Measurements from ENCODE around the gene CERS5.
A peak's percentile ranks its signal among the peaks of the same experiment; 100 is the strongest.
"Not testable (repeated sequence)": the region's sequence is repeated elsewhere in the genome, so short reads cannot be mapped to it uniquely, and the experiment has no call there.

Gene CERS5

DNA sequence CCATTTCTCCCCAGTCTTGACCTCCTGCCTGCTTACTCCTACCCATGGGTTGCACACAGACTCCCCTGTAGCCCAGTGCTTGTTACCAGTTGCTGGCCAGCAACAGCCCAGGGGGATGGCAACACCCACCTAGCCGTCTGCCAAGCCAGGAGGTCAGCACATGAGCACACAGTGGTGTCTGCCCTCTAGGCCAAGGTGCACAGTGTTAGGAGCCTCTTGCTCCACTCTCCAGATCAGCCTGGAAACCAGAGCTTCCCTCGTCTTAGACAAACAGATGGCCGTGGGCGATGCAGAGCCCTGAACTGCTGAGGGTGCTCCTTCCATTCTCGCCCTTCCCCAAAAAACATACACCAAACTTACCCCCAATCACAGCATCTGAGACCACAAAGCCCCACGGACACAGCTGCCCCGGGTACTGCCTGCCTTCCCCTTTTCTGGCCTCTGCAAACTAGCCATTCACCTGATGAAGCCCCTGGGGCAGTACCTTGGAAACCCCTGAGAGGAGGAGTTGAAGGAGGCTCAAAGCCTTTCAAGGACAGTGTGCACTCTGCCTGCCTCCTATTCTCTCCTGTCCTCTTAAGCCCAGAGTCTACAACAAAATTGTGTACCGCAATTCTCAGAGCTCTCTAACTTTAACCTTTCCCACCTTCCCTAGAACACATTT is 64.4 kb downstream of the CERS5 start:
- no peak for DNase-seq (ENCODE audit: low read depth)

DNA sequence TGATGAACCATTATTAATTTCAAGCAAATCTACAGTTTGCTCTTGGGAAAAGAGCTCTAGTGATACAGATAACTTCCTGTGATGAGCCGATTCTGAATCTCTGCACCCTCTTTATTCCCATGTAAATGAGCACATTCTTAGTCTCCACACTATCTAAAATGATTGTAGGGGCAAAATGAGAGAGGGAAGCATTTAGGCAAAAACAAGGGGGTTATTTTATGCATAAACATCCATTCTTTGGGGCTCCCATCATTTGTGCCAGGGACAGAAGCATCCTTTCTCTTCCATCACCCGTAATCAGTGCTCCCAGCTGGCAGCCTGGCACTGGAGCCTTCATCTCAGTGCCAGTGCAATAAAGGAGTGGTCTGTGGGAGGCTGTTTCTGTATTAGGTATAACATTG is 65.0 kb downstream of the CERS5 start:
- DNase-seq (ENCODE audit: low read depth), result no peak

- DNase-seq (ENCODE audit: low read depth), result no peak
Measured at GRCh38 chr12:50101663-50102062, 65.5 kb downstream of the CERS5 start.

DNA sequence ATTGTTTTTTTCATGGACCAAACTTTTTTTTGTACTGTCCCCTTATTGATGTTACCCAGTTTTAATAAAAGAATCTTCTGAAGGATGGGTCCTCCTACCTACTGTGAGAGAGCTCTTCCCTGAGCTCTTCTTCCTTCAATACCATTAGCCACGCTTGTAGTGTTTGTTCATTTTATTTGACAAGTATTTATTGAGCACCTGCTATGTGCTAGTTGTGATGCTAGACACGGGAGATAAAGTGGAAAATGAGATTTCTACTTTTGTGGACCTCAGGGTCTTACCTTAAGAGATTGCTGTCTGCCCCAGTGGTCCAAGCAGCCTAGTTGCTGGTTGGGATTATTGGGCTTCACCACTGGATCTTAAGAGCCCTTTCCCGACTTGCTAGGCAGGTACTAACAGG is 66.6 kb downstream of the CERS5 start:
- DNase-seq (ENCODE audit: low read depth), result no peak

DNA sequence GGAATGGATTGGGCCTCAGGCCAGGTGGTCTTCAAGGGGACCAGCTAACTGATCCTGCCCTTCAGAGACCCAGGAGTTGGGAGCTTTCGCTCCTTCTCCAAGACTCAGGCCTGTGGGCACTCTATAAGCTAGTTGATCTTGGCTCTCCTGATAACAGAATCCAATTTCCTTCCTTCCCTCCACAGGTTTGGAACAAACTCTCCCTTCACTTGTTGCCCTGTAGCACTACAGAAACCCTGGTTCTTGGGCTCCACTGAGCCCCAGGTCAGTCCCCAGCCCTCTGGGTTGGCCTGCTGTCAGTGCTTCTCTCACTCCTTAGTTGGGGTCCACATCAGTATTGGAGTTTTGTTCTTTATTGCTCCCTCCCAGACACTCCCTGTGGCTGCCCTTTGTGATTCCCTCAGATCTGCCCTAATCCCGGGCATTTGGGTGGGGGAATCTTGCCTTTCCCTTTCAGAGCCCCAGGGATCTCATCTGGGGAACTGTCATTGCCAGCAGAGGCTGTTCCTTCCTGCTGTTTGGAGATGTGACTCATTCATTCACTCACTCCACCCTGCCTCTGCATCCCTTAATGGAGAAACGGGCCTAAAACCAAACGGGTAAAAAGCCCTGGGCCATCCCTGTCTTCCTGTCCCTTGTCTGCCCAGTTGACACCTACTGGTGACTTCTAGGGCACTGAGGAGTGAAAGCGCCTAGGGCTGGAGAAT is 67.7 kb downstream of the CERS5 start:
- no peak for DNase-seq (ENCODE audit: low read depth)

- DNase-seq (ENCODE audit: low read depth), result no peak
Measured at GRCh38 chr12:50097952-50098351, 69.2 kb downstream of the CERS5 start.

- DNase-seq (ENCODE audit: low read depth), result no peak
Measured at GRCh38 chr12:50090391-50090790, 76.8 kb downstream of the CERS5 start.

DNA sequence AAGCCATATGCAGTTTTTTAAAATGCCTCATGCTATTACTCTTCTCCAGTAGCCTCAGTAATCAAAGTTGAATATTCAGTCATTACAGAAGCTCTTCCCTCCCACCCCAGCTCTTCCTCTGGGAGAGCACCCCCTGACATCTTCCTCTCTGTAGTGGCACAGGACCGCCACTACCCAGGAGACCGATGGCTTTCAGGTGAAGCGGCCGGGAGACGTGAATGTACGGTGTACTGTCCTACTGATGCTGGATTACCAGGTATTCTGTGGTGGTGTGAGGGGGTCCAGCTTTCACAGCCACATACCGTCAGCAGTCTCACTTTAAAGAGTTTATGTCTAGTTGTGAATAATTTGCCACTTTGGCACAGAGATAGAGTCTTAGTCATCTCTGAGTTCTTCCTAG is 77.4 kb downstream of the CERS5 start:
- DNase-seq (ENCODE audit: low read depth), result no peak

- no peak for DNase-seq (ENCODE audit: low read depth)
Measured at GRCh38 chr12:50088577-50089335, 78.4 kb downstream of the CERS5 start.

DNA sequence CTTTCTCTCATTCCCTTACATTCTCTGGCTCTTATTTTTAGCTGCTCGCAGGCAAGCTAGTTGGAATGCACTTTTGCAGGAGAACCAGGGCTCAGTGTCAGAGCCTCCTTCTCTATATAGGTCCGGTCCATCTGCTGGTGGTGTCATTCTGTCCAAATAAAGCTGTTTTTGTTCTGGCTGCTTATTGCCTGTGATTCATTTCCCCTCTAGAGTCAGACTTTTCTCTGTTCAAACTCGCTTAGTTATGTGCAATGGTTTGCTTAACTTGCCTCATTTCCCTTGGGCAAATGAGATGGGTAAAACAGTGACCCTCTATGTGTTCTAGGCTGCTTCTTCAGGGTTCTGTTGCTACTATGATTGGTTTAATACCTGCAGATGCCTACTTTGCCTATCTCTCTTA is 79.2 kb downstream of the CERS5 start:
- no peak for DNase-seq (ENCODE audit: low read depth)

GRCh38 chr12:50087151-50087550 is 80.0 kb downstream of the CERS5 start:
- no peak for DNase-seq (ENCODE audit: low read depth)

DNA sequence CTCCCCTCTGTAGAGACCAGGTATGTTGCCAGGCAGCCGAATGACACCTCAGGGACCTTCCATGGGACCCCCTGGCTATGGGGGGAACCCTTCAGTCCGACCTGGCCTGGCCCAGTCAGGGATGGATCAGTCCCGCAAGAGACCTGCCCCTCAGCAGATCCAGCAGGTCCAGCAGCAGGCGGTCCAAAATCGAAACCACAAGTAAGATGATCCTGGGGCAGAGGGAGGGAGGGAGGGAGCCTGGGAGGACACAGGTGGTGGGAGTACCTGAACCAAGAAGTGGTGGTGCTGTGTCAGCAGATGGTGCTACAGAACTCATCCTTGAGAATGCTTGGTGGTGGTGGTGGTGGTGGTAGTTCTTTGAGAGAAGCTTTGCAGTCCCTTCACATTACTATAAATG is 81.0 kb downstream of the CERS5 start:
- DNase-seq (ENCODE audit: low read depth), result no peak

- no peak for DNase-seq (ENCODE audit: low read depth)
Measured at GRCh38 chr12:50085615-50086072, 81.5 kb downstream of the CERS5 start.

- DNase-seq (ENCODE audit: low read depth), result peak; percentile 78
Measured at GRCh38 chr12:50084775-50085614, 82.2 kb downstream of the CERS5 start, which contains the start of gene SMARCD1. SMARCD1 (plus strand) TSS chr12:50085342; CDS start chr12:50085370, 28 bp downstream.

DNA sequence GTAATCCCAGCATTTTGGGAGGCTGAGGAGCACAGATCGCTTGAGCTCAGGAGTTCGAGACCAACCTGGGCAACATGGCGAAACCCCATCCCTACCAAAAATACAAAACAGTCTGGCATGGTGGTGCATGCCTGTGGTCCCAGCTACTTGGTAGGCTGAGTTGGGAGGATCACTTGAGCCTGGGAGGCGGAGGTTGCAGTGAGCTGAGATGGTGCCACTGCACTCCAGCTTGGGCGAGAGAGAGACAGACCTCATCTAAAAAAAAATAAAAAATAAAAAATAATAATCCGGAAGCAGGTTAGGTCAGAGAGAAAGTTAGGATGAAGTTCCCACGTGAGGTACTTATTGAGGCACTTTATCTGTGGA is 82.8 kb downstream of the CERS5 start:
- DNase-seq (ENCODE audit: low read depth), result not testable (repeated sequence)

DNA sequence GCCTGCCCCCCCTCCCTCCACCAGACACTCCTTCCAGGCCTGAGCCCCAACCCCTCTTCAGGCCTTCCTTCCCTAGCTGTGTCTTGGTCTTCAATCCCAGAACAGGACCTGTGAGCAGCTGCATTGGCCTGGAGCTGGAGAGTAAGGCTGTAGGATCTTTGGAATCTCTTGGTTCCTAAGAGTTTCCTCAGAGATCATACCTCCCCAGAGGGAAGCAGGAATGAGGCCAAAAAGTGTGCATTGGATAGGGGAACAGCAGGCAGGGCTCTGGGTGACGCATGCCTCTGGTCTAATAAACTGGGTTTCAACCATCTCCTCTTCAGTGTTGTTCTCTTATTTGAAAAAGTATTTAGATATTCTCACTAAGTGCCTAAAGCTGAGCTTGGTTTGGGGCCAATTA is 83.9 kb downstream of the CERS5 start:
- DNase-seq (ENCODE audit: low read depth), result no peak

- no peak for DNase-seq (ENCODE audit: low read depth)
Measured at GRCh38 chr12:50082644-50083043, 84.5 kb downstream of the CERS5 start.

- no peak for DNase-seq (ENCODE audit: low read depth)
Measured at GRCh38 chr12:50081096-50081808, 85.9 kb downstream of the CERS5 start.

GRCh38 chr12:50079771-50080170 is 87.4 kb downstream of the CERS5 start:
- DNase-seq (ENCODE audit: low read depth), result no peak

All from stimulated activated CD8-positive, alpha-beta memory T cell treated with anti-CD3 and anti-CD28 coated beads, Interleukin-12 subunit alpha, Interleukin-12 subunit beta, amount 100 ng/mL, for 4 hours (primary cell).